LoVo (cell line): Measurements from ENCODE around the gene PINLYP.
"Not testable (repeated sequence)": the region's sequence is repeated elsewhere in the genome, so short reads cannot be mapped to it uniquely, and the experiment has no call there.

Experiments
- DNase-seq: peaks from one replicate; pipeline ENCODE4 v3.0.0-alpha.2; 2016; ENCODE audit warnings: low spot score

Gene PINLYP

GRCh38 chr19:43575156-43575950 lies at the start of gene PINLYP, which contains the start of gene XRCC1:
TSS of gene PINLYP (plus strand) at chr19:43575801. CDS start at chr19:43577192, 1,391 bp downstream.
TSS of gene XRCC1 (minus strand) at chr19:43575527. CDS start at chr19:43575458, 69 bp downstream.
- peak; percentile 98 for DNase-seq

DNA sequence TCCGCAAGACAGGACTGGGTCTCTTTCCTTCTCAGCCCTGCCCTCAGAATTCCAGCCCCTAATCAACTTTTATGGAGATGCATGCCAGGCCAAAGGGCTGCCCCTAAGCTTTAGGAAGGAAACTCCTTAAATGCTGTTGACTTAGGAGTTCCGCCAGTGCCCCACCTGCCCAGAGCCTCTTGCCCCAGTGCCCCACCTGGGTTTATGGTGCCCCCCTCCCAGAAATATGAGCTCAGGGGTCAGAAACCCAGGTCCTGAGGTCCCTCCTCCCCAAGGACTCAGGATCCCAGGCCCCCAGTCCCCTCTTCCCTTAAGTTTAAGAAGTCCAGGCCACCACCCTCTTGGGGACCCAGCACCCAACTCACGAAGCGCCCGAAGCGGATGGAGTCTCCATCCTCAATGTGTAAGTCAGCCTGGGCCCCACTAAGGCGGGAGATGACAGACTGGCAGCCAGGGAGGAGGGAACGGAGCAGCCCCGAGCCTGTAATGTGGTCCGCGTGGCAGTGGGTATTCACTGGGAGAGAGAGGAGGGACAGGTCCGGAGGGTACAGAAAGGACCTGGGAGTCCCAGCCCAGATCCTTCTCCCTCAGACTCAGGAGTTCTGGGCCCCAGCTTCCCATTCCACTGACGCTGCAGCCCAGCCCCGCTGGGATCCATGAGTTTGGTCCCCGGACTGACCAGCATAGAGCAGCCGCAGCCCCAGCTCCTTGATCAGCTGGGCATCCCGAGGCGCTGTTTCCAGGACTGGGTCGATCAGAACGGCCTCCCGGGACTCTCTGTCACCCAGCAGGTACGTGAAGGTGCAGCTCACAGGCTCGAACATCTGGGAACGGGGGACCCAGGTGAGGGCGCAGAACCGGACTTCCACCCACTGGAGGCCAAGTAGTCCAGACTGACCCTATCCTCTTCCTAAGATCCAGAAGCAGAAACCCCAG lies 49.5 kb upstream of the PINLYP start:
- DNase-seq, result no peak

DNA sequence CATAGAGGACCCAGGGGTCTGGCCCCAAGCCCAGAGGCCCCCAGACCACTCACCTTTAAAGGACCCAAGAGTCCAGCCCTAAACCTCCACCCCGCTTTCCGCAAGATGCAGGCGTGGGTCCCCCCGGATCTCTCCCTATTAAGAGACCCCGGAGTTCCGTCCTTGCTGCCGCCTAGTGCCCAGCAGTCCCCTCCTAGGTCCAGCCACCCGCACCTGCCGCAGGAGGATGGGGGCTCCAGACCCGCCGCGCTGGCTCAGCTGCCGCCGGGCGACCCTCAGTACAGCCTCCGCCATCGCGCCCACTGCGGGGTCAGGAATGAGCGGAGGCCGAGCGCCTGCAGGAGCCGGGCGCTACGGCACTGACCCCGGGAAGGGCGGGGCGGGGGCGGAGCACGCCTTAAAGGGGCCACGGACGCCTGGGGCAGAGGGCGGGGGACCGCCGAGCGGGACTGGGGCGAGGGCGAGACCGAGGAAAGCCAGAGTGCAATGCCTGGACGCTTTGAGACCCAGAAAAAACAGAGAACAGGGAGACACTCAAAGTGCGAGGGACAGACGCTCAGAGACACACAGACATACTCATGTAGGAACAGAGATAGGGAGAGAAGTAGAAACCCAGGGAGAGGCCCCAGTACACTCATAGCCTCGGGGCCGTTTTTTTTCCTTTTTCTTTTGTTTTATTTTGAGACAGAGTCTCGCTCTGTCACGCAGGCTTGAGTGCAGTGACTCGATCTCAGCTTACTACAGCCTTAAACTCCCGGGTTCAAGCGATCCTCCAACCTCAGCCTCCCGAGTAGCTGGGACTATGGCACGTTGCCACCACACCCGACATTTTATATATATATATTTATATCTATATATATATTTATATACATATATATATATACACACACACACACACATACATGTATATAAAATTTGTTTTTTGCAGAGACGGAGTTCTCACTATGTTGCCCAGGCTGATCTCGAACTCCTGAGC lies 48.4 kb upstream of the PINLYP start, which contains the start of gene ETHE1:
TSS of gene ETHE1 (minus strand) at position 318 of the 976 bp plus-strand sequence. CDS start at position 294, 24 bp downstream.
- peak; percentile 63 for DNase-seq

DNA sequence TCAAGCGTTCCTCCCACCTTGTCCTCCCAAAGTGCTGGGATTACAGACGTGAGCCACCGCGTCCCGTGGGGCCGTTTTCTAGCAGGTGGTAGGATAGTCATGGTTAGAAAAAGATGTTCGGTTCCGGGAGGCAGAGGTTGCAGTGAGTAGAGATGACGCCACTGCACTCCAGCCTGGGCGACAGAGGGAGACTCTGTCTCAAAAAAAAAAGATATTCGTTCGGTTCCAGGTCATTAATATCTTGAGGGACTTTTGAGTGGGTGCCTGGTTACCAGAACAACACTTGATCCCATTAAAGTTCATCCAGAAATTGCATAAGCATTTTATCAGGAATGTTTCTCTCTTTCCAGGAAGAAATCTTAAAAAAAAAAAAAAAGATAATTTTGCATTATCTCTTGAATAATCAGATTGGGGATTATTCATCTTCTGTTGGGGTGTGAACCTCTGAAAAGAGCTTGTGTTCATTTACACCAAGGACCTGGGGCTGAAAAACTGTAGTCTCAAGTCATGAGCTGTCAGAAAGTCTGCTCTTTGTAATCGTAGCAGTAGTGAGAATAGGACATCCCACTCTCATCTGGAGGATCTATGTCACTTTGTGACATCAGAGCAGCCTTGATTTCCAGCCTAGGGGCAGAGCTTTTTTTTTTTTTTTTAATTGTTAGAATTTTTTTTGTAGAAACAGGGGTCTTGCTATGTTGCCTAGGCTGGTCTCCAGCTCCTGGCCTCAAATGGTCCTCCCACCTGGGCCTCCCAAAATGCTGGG lies 47.6 kb upstream of the PINLYP start:
- no peak for DNase-seq

DNA sequence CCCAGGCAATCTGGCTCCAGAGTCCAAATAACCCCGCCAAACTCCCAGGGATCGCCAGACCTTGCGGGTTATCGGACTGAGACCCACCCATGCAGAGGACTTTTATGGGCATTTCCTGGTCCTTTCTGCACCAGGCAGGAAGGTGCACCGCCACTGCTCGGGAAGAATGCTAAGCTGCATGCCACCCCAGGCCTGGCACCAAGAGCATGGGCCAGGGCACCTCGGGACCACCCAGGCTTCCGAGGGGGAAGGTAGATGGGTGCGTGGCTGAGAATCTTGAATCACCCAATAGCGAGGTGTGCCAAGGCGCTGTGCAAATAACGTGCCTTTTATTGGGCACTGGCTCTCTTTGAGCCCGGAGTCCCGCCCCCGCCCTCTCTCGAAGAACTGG lies 43.0 kb upstream of the PINLYP start:
- DNase-seq, result peak; percentile 71

GRCh38 chr19:43532962-43533545 lies 42.5 kb upstream of the PINLYP start, which contains the start of gene ZNF575:
TSS of gene ZNF575 (plus strand) at chr19:43533188. CDS start at chr19:43534423, 1,235 bp downstream.
- DNase-seq, result peak; percentile 79

DNA sequence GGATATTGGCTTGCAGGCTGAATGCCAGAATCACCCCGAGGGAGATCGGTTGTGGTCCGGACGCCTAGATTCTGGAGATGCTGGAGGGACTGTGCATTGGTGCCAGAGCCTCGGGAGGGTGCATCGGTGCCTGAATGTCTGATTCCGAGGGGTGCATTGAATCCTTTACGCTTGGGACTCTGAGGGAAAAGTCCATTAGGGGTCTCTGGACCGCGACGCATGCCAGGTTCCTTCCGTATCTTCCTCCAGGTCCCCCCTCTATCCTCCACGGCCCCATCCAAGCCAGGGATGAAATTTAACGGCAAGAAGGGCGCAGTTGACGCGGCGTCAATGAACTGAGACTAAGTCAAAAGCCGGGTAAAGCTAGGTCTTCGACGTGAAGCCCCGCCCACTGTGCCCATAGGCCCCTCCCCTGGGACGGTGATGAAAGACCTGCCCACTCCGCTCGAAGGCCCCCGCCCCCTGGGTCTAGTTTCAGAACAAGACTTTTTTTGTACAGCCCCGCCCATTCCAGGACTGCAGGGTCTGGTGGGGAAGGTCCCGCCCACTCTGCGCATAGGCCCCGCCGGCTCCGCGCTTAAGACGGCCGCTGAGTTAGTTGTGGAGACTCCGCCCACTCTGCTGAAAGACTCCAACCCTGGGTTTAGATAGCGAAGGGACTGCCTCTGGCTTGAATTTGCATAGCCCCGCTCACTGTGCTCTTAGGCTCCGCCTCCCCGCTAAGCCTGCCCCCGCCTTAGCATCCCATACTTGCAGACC lies 41.9 kb upstream of the PINLYP start:
- peak; percentile 78 for DNase-seq

- no peak for DNase-seq
Observed at GRCh38 chr19:43534305-43534815, 41.2 kb upstream of the PINLYP start.

- DNase-seq, result no peak
Observed at GRCh38 chr19:43534816-43535761, 40.5 kb upstream of the PINLYP start.

DNA sequence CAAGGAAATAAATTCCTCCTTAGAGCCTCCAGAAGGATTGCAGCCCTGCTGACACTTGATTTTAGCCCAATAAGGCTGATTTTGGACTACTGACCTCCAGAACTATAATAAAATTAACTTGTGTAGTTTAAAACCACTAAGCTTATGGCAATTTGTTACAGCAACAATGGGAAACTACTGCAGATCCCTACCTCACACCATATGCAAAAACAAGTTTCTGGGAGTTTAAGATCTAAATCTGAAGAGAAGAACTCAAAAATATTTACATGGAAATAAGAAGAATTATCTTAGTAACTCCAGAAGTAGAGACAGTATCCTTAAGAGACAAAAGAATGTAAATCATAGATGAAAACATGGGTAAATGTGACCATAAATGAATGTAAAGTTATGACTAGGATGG lies 36.7 kb upstream of the PINLYP start:
- no peak for DNase-seq

DNA sequence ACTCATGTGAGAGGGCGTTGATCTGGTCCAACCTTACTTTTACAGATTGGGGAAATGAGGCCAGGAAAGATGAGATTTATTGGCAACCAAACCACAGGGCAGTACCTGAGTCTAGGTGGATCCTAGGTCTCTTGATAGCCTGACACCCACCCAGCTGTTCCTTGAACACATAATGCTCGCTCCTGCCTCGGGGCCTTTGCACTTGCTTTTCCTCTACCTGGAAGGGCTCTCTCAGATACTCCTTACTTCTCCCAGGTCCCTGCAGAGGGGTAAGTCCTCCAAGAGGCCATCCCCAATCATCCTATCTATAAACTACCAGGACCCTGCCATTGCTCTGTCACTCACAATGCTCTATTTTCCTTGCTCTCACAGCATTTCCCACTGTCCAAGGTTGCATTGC lies 35.2 kb upstream of the PINLYP start:
- DNase-seq, result no peak

GRCh38 chr19:43541920-43542650 lies 33.5 kb upstream of the PINLYP start:
- no peak for DNase-seq

DNA sequence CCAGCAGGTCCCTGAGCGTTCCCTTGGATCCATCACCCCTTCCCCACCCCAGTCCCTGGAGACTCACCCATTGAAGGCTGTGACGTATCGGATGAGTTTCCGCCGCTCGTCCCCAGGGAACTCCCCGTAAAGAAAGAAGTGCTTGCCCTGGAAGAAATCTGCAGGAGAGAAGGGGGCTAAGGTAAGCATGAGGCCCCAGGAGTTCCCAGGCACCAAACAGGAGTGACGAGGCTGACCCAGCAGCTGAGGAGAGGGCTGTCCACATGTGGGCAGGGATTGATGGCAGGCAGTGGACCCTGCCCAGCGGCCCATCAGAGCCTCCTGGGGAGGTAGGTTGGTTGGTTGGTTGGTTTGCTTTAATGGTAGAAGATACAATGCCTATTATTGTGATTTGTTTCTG lies 31.5 kb upstream of the PINLYP start:
- DNase-seq, result no peak

DNA sequence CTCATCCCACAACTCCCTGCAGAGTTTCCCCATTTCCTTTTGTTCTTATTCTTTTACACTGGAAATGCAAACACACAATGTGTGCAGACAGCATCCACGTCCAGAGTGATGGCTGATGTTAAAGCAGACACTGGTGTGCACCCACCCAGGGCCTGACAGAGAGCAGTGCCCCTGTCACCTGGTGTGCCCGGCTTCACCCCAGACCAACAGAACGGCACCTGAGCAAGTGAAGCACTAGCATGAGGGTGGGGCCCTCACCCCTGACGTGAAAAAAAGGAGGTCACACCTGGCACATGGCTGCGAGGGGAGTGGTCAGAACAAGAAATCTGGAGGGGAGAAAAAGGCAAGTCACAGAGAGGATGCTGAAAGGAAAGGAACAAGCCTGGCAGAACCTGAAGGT lies 30.3 kb upstream of the PINLYP start:
- DNase-seq, result no peak

GRCh38 chr19:43545981-43546380 lies 29.6 kb upstream of the PINLYP start:
- DNase-seq, result no peak

DNA sequence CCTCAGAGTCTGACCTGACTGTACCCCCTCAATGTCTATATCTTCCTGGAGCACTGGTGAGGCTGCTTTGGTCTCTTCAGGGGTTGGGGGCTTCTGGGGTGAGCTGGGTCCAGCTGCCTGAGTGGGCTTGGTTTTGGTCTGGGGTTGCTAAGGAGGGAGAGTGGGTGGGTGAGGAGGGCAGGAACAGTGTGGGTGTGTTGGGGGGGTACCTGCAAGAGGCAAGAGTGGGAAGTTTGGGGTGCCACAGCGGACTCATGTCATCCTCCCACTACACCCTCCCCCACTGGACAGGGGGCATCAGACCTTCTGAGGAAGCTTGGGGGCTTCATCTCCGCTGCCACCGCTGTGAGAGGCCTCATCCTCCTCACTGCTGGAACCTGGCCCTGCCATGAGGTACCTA lies 29.0 kb upstream of the PINLYP start:
- no peak for DNase-seq

DNA sequence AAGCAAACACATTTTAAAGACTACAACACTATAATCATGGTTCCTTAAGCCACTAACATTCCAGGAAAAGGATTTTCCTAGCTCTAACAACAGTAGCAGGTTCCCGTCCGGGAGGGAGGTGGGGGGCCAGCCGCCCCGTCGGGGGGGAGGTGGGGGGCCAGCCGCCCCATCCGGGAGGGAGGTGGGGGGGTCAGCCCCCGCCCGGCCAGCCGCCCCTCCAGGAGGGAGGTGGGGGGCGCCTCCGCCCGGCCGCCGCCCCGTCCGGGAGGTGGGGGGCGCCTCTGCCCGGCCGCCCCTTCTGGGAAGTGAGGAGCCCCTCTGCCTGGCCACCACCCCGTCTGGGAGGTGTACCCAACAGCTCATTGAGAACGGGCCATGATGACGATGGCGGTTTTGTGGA lies 27.7 kb upstream of the PINLYP start:
- DNase-seq, result not testable (repeated sequence)
